Ascending aorta (tissue), 2 donors: Measurements from ENCODE around the gene HOXC5. TPM values are rescaled to one million over a fixed set of nuclear protein-coding genes. Genes with fewer than 3 reads are reported as not detected.

Experiments
- DNase-seq, 2 donors: peaks; one replicate each; pipeline ENCODE4 v3.0.0-alpha.2; 2019; ENCODE audit warnings: low spot score in 2 of 2
- H3K27ac ChIP-seq, 2 donors: fragments of 200-600 bp; sonication (generic); one replicate each; pipeline ENCODE4 v1.5.1; 2016 to 2017; ENCODE audit warnings: mild to moderate bottlenecking in 1 of 2
- H3K27me3 ChIP-seq: fragments of 200-600 bp; sonication (generic); one replicate; pipeline ENCODE4 v1.5.1; 2017
- H3K36me3 ChIP-seq, 2 donors: fragments of 200-600 bp; sonication (generic); one replicate each; pipeline ENCODE4 v1.5.1; 2016
- H3K4me1 ChIP-seq, 2 donors: fragments of 200-600 bp; sonication (generic); one replicate each; pipeline ENCODE4 v1.5.1; 2016 to 2017; ENCODE audit warnings: mild to moderate bottlenecking in 1 of 2
- H3K4me3 ChIP-seq, 2 donors: fragments of 200-600 bp; sonication (generic); one replicate each; pipeline ENCODE4 v1.5.1; 2016 to 2017; ENCODE audit warnings: mild to moderate bottlenecking in 1 of 2
- H3K9me3 ChIP-seq, 2 donors: fragments of 200-600 bp; sonication (generic); one replicate each; pipeline ENCODE4 v1.5.1; 2016
- intact Hi-C: fragments of 100-400 bp; cut with DNase I; formaldehyde crosslinking; loops from one replicate; pipeline ENCODE4 v1.15.1; 2023
- total RNA-seq: library from RNA; depleted of rRNA; stranded (reverse); fragments of >200 nt; gene quantifications from one replicate; pipeline ENCODE4 v1.1.0, GENCODE V29; 2016
- TF ChIP-seq, protein P1 (sequence below), 3 experiments: fragments of 200-600 bp in 2 of 3; fragments of 450-650 bp in 1 of 3; sonication (generic) in 2 of 3; IDR thresholded peaks; one replicate each; pipeline ENCODE4 v1.5.1; 2016 to 2019; ENCODE audit warnings: antibody characterized with exemption in 3 of 3, mild to moderate bottlenecking in 1 of 3, moderate library complexity in 1 of 3

HOXC5 gene
- total RNA-seq, 1 donor from 2014 or later, result not detected

DNA sequence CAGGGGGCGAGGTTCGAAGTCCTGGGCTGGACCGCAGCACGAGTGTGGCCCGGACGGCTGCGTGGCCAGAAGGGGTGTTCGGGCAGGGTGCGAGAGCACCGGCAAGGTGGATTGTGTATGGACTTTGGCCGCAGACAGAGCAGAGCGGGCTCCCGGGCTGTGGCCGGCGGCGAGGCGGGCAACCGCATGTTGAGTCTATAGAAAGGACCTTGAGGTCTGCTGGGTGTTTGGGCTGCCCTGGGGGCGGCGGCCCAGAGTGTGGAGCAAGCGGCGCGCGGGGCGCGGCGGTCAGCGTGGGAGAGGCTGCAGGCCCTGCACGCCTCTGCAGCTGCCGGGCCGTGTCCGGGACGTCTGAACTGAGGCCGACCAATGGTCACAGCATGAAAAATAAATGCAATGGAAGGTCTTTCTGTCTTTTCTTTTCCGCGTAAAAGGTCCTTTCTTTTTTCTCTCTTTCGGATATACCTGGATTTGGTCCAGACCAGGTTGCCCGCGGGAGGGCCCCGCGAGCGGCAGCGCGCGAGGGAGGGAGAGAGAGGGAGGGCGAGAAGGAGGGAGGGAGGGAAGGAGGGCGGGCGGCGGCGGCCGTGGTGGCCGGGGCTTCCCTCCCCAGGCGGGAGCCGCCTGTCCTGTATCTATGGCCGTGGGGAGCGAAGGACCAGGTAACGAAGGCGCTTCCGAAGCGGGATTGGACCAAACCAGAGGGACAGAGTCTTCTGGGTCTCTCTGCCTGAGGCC, 38.4 kb upstream of the HOXC5 start:
- TF ChIP-seq, protein P1, sequence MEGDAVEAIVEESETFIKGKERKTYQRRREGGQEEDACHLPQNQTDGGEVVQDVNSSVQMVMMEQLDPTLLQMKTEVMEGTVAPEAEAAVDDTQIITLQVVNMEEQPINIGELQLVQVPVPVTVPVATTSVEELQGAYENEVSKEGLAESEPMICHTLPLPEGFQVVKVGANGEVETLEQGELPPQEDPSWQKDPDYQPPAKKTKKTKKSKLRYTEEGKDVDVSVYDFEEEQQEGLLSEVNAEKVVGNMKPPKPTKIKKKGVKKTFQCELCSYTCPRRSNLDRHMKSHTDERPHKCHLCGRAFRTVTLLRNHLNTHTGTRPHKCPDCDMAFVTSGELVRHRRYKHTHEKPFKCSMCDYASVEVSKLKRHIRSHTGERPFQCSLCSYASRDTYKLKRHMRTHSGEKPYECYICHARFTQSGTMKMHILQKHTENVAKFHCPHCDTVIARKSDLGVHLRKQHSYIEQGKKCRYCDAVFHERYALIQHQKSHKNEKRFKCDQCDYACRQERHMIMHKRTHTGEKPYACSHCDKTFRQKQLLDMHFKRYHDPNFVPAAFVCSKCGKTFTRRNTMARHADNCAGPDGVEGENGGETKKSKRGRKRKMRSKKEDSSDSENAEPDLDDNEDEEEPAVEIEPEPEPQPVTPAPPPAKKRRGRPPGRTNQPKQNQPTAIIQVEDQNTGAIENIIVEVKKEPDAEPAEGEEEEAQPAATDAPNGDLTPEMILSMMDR (IDR thresholded peaks at IDR 0.05), result no peak

DNA sequence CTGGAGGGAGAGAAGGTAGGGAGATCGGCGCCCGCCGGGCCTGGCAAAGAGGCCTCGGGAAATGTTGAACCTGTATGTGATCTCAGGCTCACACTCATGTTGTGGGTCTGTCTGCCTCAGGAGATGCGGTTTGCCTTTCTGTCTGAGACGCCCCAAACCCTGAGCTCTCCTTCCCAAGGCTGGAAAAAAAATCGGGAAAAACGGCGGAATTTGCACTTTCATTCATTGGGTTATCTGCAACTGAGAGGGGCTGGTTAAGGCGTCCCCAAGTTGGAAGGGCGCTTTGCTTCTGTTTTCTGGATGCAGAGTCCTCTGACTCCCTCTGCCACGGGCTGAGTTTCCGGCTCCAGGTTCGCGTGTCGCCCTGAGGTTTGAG, 37.9 kb upstream of the HOXC5 start:
- intact Hi-C loops, result no loop called here
- peak overlapping the region in 1 of 2 donors; percentile 50 for H3K4me3 ChIP-seq
- H3K4me1 ChIP-seq, result peaks cover 11 to 17% of the 10 kb centered on the region in 2 donors
- no peaks in the 10 kb centered on the region for H3K36me3 ChIP-seq
- TF ChIP-seq, protein P1 (IDR thresholded peaks at IDR 0.05), result no peak
- no peaks in the 10 kb centered on the region for H3K9me3 ChIP-seq
- no peak overlapping the region for H3K27ac ChIP-seq
- peaks cover 49% of the 10 kb centered on the region for H3K27me3 ChIP-seq
- no peak for DNase-seq

More for the DNA sequence above, 38.4 kb upstream of the HOXC5 start:
- Histone ChIP-seq H3K4me1 (peaks cover 11 to 14% of the 10 kb centered on the region in 2 donors), H3K4me3 (peak overlapping the region; percentile 32 to 50), H3K27me3 (peaks cover 45% of the 10 kb centered on the region), H3K9me3 (no peaks in the 10 kb centered on the region), H3K36me3 (no peaks in the 10 kb centered on the region), H3K27ac (no peak overlapping the region)
- DNase-seq, result no peak
- intact Hi-C loops, result no loop called here

DNA sequence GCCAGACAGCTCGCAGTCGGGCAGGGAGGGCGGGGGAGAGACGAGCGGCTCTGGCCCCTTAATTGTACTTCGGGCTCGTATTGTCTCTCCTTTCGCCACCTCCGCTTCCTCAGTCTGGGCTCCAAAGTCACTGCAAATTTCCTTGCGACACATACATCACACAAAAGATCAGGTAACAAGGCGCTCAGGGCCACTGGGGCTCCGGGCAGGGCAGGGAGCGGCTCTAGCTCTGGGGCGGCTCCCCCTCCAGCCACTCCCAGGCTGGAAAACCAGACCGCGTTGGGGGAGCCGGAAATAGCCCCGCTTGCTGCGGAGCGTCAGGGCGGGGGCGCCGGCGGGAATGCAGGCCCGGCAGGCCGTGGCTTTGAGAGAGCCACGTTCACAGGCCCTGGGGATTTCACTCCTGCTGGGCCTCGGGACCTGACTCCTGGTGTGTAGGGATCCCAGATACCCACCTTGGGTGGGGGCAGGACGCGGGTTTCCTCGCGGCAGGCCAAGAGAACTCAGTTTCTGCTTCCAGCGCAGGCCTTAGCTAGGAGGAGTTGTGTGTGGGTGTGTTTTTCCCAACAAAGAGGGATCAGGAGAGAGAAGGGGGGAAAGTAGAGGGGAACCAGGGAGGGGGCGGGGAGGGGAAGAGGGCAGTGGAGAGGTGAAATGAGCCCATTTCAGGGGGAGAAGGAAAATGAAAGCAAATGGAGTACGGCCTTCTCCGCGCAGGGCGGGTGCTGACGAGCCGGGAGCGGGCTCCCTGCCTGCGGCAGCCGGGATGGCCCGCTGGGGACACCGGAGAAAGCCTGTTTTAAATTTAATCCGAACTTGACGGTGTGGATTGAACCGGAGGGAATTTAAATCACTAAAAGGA, 37.2 kb upstream of the HOXC5 start:
- H3K9me3 ChIP-seq, result no peaks in the 10 kb centered on the region
- H3K36me3 ChIP-seq, result no peaks in the 10 kb centered on the region
- peaks cover 11 to 23% of the 10 kb centered on the region in 2 donors for H3K4me1 ChIP-seq
- no peak for DNase-seq
- peak overlapping the region in 1 of 2 donors; percentile 7 for H3K27ac ChIP-seq
- H3K4me3 ChIP-seq, result peak overlapping the region in 1 of 2 donors; percentile 50
- TF ChIP-seq, protein P1 (IDR thresholded peaks at IDR 0.05), result no peak
- intact Hi-C loops, result no loop called here
- H3K27me3 ChIP-seq, result peaks cover 55% of the 10 kb centered on the region

DNA sequence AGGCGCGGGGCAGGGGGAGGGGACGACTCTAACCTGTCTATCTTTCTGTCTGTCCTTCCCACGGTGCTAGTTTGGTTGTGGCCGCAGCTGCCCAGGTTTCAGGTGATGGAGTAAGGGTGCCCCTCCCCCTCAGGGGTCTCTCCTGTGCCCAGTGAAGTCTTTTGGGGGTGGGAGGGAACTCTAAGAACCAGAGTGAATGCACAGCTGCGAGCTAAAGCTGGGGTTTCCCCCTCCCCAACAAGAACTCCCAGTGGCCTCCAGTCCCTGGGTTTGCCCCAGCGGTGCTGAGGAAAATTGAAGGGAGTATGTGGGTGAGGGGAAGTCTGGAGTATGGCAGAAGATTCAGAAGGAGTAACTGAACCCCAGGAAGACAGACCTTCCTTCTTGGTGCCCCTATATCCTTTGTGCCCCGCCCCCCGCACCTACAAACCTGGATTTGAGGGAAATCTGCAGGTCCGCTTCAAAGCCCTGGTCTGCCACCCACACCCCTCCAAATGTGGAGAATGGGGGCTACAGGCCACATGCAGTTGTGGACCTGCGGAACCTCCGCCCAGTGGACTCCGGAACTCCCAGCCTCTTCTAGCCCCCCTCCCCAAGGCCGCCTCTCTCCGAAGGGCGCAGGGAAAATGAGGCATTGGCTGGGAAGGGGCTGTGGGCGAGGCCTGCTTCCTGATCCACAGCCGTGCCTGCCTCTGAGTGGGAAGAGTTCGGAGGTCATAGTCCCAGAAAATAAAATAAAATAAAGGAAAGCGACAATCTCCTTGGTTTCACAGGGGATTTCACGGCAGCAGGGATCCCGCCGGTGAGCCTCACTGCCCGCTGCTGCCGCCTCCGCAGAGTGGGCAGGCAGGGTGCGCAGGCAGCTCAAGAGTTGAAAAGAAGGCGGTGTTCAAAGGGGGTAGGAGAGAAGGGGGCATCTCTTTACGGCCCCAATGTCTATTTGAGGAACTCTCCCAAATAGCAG, 36.3 kb upstream of the HOXC5 start:
- no peak overlapping the region for H3K27ac ChIP-seq
- peaks cover 60% of the 10 kb centered on the region for H3K27me3 ChIP-seq

More for the DNA sequence above, 36.3 kb upstream of the HOXC5 start:
- no peak for DNase-seq
- TF ChIP-seq, protein P1 (IDR thresholded peaks at IDR 0.05), result no peak
- Histone ChIP-seq H3K4me3 (no peak overlapping the region), H3K4me1 (peaks cover 11 to 25% of the 10 kb centered on the region in 2 donors), H3K9me3 (no peaks in the 10 kb centered on the region), H3K36me3 (no peaks in the 10 kb centered on the region)
- intact Hi-C loops, result no loop called here
